Measurements from ENCODE around the gene TSPAN2.

- TF ChIP-seq POLR2A (IDR thresholded peaks at IDR 0.05) (no peak), CTCF (IDR thresholded peaks at IDR 0.05) (no peak)
Observed at GRCh38 chr1:115099693-115100050, 10.4 kb upstream of the TSPAN2 start.

All from Peyer's patch (tissue), 4 donors.